OCI-LY3 (cell line): ENCODE results near the gene PDE10A.

Source experiments
- H2AFZ ChIP-seq: fragments of 200-600, 300-600 bp; shearing (Covaris generic); 2 replicates; pipeline ENCODE4 v1.6.0; 2014; ENCODE audit warnings: antibody characterized with exemption, low read depth, low read length
- H3K27ac ChIP-seq: fragments of 200-600, 300-600 bp; sonication (generic); 2 replicates; pipeline ENCODE4 v1.5.1; 2014; ENCODE audit warnings: mild to moderate bottlenecking, low read length, moderate library complexity, mixed read lengths
- H3K27me3 ChIP-seq: fragments of 200-600, 300-600 bp; sonication (generic); 2 replicates; pipeline ENCODE4 v1.6.1; 2014; ENCODE audit warnings: low read depth, low read length, mixed read lengths
- H3K36me3 ChIP-seq: fragments of 200-600, 300-600 bp; sonication (generic); replicated peaks from 2 replicates; pipeline ENCODE3; 2014; ENCODE audit warnings: low read depth, low read length, mixed read lengths
- H3K4me1 ChIP-seq: fragments of 300-600, 200-600 bp; sonication (generic); 2 replicates; pipeline ENCODE4 v1.6.1; 2014; ENCODE audit warnings: low read length, mixed read lengths
- H3K4me2 ChIP-seq: fragments of 200-600, 300-600 bp; sonication (generic); 2 replicates; pipeline ENCODE4 v1.6.1; 2014; ENCODE audit warnings: low read length, mixed read lengths
- H3K4me3 ChIP-seq: fragments of 300-600, 200-600 bp; sonication (generic); 2 replicates; pipeline ENCODE4 v1.5.1; 2014; ENCODE audit warnings: antibody characterized with exemption, mild to moderate bottlenecking, low read length, moderate library complexity
- H3K79me2 ChIP-seq: fragments of 300-600, 200-600 bp; shearing (Covaris generic); 2 replicates; pipeline ENCODE4 v1.6.1; 2014; ENCODE audit warnings: mild to moderate bottlenecking, low read length, mixed read lengths
- H3K9ac ChIP-seq: fragments of 300-600, 200-600 bp; shearing (Covaris generic); 2 replicates; pipeline ENCODE4 v1.6.0; 2014; ENCODE audit warnings: mild to moderate bottlenecking, low read length, moderate library complexity
- H3K9me3 ChIP-seq: fragments of 200-600, 300-600 bp; shearing (Covaris generic); 2 replicates; pipeline ENCODE4 v1.6.1; 2014; ENCODE audit warnings: low read length, mixed read lengths; ENCODE audit not compliant: insufficient read depth
- H4K20me1 ChIP-seq: fragments of 200-600, 300-600 bp; sonication (generic); 2 replicates; pipeline ENCODE4 v1.6.1; 2016; ENCODE audit warnings: low read length, mixed read lengths; ENCODE audit not compliant: insufficient read depth
- EZH2phosphoT487 ChIP-seq: fragments of 200-600 bp; shearing (Covaris generic); IDR thresholded peaks from 2 replicates; pipeline ENCODE4 v1.6.1; 2018; ENCODE audit warnings: antibody characterized with exemption, mixed run types, low read depth
- TF ChIP-seq, protein P1 (sequence below): fragments of 200-600, 300-600 bp; sonication (generic); IDR thresholded peaks from 2 replicates; pipeline ENCODE4 v1.5.1; 2014; ENCODE audit warnings: antibody characterized with exemption, low read length, low read depth

PDE10A gene

DNA sequence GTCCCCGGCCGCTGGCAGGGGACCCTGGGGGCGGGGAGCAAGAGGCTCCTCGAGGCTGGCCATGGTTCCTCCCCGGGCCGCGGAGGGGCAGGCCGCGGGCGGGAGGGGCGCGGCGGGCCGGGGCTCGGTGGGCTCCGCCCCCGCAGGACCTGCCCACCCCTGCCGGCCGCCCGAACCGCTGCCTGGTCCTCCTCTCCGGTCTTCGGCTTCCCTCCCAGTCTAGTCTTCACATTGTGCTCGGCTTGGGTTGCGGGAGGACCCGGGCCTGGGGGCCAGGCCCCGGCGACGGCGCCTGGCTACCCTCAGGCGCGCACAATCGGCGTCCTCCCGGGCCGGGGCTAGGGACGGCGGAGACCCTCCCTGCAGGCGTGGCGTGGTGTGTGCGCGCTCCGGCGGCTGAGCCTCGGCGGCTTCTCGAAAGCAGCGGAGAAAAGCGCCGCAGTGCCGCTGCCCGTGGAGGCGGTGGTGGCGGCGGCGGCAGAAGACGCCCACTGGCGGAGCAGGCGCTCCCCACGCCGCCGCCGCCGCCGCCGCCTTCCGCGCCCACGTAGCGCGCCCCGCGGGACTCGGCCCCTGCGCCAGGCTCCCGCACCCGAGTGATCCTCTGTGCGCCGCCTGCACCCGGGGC, at the start of gene PDE10A:
PDE10A (minus strand) TSS at position 493 of the 628 bp plus-strand sequence; CDS start at position 63, 430 bp downstream.
- Histone ChIP-seq H3K27me3 (no peaks in the 10 kb centered on the region), H3K27ac (no peak within 1 kb of the TSS), H4K20me1 (no peaks in the 10 kb centered on the region), H3K9ac (no peak within 1 kb of the TSS), H3K9me3 (no peaks in the 10 kb centered on the region), H3K79me2 (no peaks in the 10 kb centered on the region), H2AFZ (no peak within 1 kb of the TSS), H3K4me1 (no peaks in the 10 kb centered on the region), H3K4me2 (no peak within 1 kb of the TSS), H3K36me3 (no peaks in the 10 kb centered on the region), H3K4me3 (no peak within 1 kb of the TSS)
- TF ChIP-seq, protein P1, sequence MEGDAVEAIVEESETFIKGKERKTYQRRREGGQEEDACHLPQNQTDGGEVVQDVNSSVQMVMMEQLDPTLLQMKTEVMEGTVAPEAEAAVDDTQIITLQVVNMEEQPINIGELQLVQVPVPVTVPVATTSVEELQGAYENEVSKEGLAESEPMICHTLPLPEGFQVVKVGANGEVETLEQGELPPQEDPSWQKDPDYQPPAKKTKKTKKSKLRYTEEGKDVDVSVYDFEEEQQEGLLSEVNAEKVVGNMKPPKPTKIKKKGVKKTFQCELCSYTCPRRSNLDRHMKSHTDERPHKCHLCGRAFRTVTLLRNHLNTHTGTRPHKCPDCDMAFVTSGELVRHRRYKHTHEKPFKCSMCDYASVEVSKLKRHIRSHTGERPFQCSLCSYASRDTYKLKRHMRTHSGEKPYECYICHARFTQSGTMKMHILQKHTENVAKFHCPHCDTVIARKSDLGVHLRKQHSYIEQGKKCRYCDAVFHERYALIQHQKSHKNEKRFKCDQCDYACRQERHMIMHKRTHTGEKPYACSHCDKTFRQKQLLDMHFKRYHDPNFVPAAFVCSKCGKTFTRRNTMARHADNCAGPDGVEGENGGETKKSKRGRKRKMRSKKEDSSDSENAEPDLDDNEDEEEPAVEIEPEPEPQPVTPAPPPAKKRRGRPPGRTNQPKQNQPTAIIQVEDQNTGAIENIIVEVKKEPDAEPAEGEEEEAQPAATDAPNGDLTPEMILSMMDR = no peak
- no peak for TF ChIP-seq EZH2phosphoT487

- no peaks in the 10 kb centered on the region for H3K4me1 ChIP-seq
- TF ChIP-seq, protein P1 = no peak
- no peak for TF ChIP-seq EZH2phosphoT487
- H2AFZ ChIP-seq = no peak overlapping the region
- H3K27me3 ChIP-seq = no peaks in the 10 kb centered on the region
- H3K4me2 ChIP-seq = no peak overlapping the region
- no peaks in the 10 kb centered on the region for H3K36me3 ChIP-seq
- no peaks in the 10 kb centered on the region for H4K20me1 ChIP-seq
- no peak overlapping the region for H3K9ac ChIP-seq
- H3K79me2 ChIP-seq = no peaks in the 10 kb centered on the region
- H3K27ac ChIP-seq = no peak overlapping the region
- no peaks in the 10 kb centered on the region for H3K9me3 ChIP-seq
- no peak overlapping the region for H3K4me3 ChIP-seq
These were observed 46.0 kb upstream of the PDE10A start for GRCh38 chr6:165708985-165709576.

GRCh38 chr6:165707067-165707853, 44.2 kb upstream of the PDE10A start:
- Histone ChIP-seq H4K20me1 (no peaks in the 10 kb centered on the region), H3K79me2 (no peaks in the 10 kb centered on the region), H3K27ac (no peak overlapping the region), H3K4me3 (no peak overlapping the region), H3K36me3 (no peaks in the 10 kb centered on the region), H3K4me1 (no peaks in the 10 kb centered on the region), H3K27me3 (no peaks in the 10 kb centered on the region), H3K9me3 (no peaks in the 10 kb centered on the region), H2AFZ (no peak overlapping the region), H3K9ac (no peak overlapping the region), H3K4me2 (no peak overlapping the region)
- TF ChIP-seq, protein P1 = no peak
- no peak for TF ChIP-seq EZH2phosphoT487

GRCh38 chr6:165705941-165706340, 42.9 kb upstream of the PDE10A start:
- H3K4me3 ChIP-seq = no peak overlapping the region
- H3K27ac ChIP-seq = no peak overlapping the region
- no peaks in the 10 kb centered on the region for H3K9me3 ChIP-seq
- no peak overlapping the region for H3K9ac ChIP-seq
- no peaks in the 10 kb centered on the region for H4K20me1 ChIP-seq
- H3K79me2 ChIP-seq = no peaks in the 10 kb centered on the region
- no peak overlapping the region for H2AFZ ChIP-seq
- no peaks in the 10 kb centered on the region for H3K36me3 ChIP-seq
- H3K27me3 ChIP-seq = no peaks in the 10 kb centered on the region
- H3K4me1 ChIP-seq = no peaks in the 10 kb centered on the region
- no peak for TF ChIP-seq EZH2phosphoT487
- TF ChIP-seq, protein P1 = no peak
- H3K4me2 ChIP-seq = no peak overlapping the region
